H1 (cell line): ENCODE results near the gene PRR29. TPM values are rescaled to one million over a fixed set of nuclear protein-coding genes. Genes with fewer than 3 reads are reported as not detected.

Experiments
- CBX8 ChIP-seq: fragments of 300-800, 300-1000 bp; sonication (generic); IDR thresholded peaks from 2 replicates; pipeline ENCODE4 v1.7.1; 2016; ENCODE audit warnings: low read depth, low read length, borderline replicate concordance
- CTCF ChIP-seq, 3 experiments: IDR thresholded peaks; 1 replicate in 2 of 3; 2 replicates in 1 of 3; pipeline versions ENCODE4 v1.5.1 to v1.6.1; 2011; ENCODE audit warnings: low read length in 3 of 3, mild to moderate bottlenecking in 3 of 3, inconsistent platforms in 2 of 3, low read depth in 1 of 3, moderate library complexity in 1 of 3; ENCODE audit not compliant: insufficient read depth in 1 of 3; ENCODE audit errors: control extremely low read depth in 1 of 3
- EGR1 ChIP-seq: IDR thresholded peaks from 2 replicates; pipeline ENCODE4 v1.6.1; 2011; ENCODE audit warnings: low read depth, low read length, borderline replicate concordance
- EZH2 ChIP-seq: fragments of 200-600 bp; sonication (generic); IDR thresholded peaks from 2 replicates; pipeline ENCODE4 v1.7.1; 2012; ENCODE audit warnings: low read depth, mild to moderate bottlenecking, moderate library complexity, low read length, inconsistent platforms; ENCODE audit not compliant: severe bottlenecking
- SP2 ChIP-seq: IDR thresholded peaks from 2 replicates; pipeline ENCODE4 v1.6.1; 2012; ENCODE audit warnings: mild to moderate bottlenecking, low read length, inconsistent platforms
- ZNF274 ChIP-seq: IDR thresholded peaks from 2 replicates; pipeline ENCODE4 v1.7.0; 2012; ENCODE audit warnings: low read length, borderline replicate concordance; ENCODE audit errors: extremely low read depth
- polyA plus RNA-seq, 7 experiments: library from polyadenylated mRNA; depleted of rRNA in 3 of 7; stranded (reverse) in 5 of 7; unstranded in 2 of 7; fragments of >200 nt in 5 of 7; fragments of 200-250 nt in 2 of 7; gene quantifications; 1 replicate in 5 of 7; 2 replicates in 1 of 7; 4 replicates in 1 of 7; pipeline versions ENCODE4 v1.2.1 to v1.2.3, GENCODE V29; 2011 to 2013; ENCODE audit warnings: missing spikeins in 2 of 7, mixed read lengths in 2 of 7
- total RNA-seq: library from RNA; stranded (reverse); fragmentation: NEBNext Ultra II Directional; extraction: Animal tissue kit (Norgen Biotek cat#: 25700); gene quantifications from 2 replicates; pipeline ENCODE4 v1.2.1, GENCODE V29; 2021

Gene PRR29
- total and polyA plus RNA-seq, 2 of the 8 experiments (the other 6 are each of a cell fraction or from before 2014, with no cell fraction given): 0.67 to 0.83 TPM

GRCh38 chr17:64051153-64051552 lies 53.0 kb downstream of the PRR29 start (continued):
- TF ChIP-seq SP2 (no peak), ZNF274 (no peak), EGR1 (no peak), CTCF (IDR thresholded peaks at IDR 0.05; ENCODE audit: control extremely low read depth in 1 of 3, insufficient read depth in 1 of 3, low read depth in 1 of 3, low read length in 3 of 3) (no peak), EZH2 (no peak), CBX8 (no peak)
